KMS-11 (cell line): ENCODE results near the gene CCDC38.

Experiments used
- H2AFZ ChIP-seq: fragments of 200-600 bp; sonication (generic); 2 replicates; pipeline ENCODE4 v1.6.1; 2016; ENCODE audit warnings: antibody characterized with exemption, mixed run types, low read depth
- H3K27ac ChIP-seq: fragments of 200-600 bp; sonication (generic); 2 replicates; pipeline ENCODE4 v1.6.1; 2016; ENCODE audit warnings: mild to moderate bottlenecking, mixed run types
- H3K27me3 ChIP-seq: fragments of 200-600 bp; sonication (generic); 2 replicates; pipeline ENCODE4 v1.6.1; 2017; ENCODE audit warnings: mild to moderate bottlenecking, low read depth, mixed run types, moderate library complexity; ENCODE audit not compliant: insufficient read depth
- H3K36me3 ChIP-seq: fragments of 200-600 bp; sonication (generic); 2 replicates; pipeline ENCODE4 v1.6.1; 2017; ENCODE audit warnings: mild to moderate bottlenecking, mixed run types; ENCODE audit not compliant: insufficient read depth
- H3K4me1 ChIP-seq: fragments of 200-600 bp; sonication (generic); 2 replicates; pipeline ENCODE4 v1.6.1; 2016; ENCODE audit warnings: mild to moderate bottlenecking, low read depth, mixed run types; ENCODE audit not compliant: poor library complexity, severe bottlenecking
- H3K4me2 ChIP-seq: fragments of 200-600 bp; sonication (generic); 2 replicates; pipeline ENCODE4 v1.7.0; 2016; ENCODE audit warnings: mild to moderate bottlenecking, mixed run types
- H3K4me3 ChIP-seq: fragments of 200-600 bp; sonication (generic); IDR thresholded peaks from 2 replicates; pipeline ENCODE4 v1.6.1; 2017; ENCODE audit warnings: low read depth, low read length, mixed read lengths; ENCODE audit not compliant: insufficient read depth
- H3K79me2 ChIP-seq: fragments of 200-600 bp; sonication (generic); 2 replicates; pipeline ENCODE4 v1.6.1; 2016; ENCODE audit warnings: low read depth, mixed run types; ENCODE audit not compliant: insufficient read depth
- H3K9ac ChIP-seq: fragments of 200-600 bp; sonication (generic); 2 replicates; pipeline ENCODE4 v1.6.1; 2016; ENCODE audit warnings: mild to moderate bottlenecking, mixed run types
- H4K20me1 ChIP-seq: fragments of 200-600 bp; sonication (generic); 2 replicates; pipeline ENCODE4 v1.6.1; 2016; ENCODE audit warnings: mild to moderate bottlenecking, mixed run types; ENCODE audit not compliant: insufficient read depth
- CTCF ChIP-seq: fragments of 200-600 bp; sonication (generic); conservative IDR thresholded peaks from 2 replicates; pipeline ENCODE4 v1.6.1; 2017; ENCODE audit warnings: low read depth, mild to moderate bottlenecking, antibody characterized with exemption, low read length, moderate library complexity, mixed read lengths

Gene CCDC38

GRCh38 chr12:95882873-95883272 lies 59.5 kb downstream of the CCDC38 start:
- Histone ChIP-seq H2AFZ (no peak overlapping the region), H3K4me1 (peaks cover 11% of the 10 kb centered on the region), H3K36me3 (no peaks in the 10 kb centered on the region), H3K4me2 (no peak overlapping the region), H3K27me3 (no peaks in the 10 kb centered on the region), H4K20me1 (no peaks in the 10 kb centered on the region), H3K4me3 (no peak overlapping the region), H3K79me2 (no peaks in the 10 kb centered on the region), H3K9ac (no peak overlapping the region), H3K27ac (no peak overlapping the region)
- TF ChIP-seq CTCF = no peak

GRCh38 chr12:95882080-95882479 lies 60.3 kb downstream of the CCDC38 start:
- no peaks in the 10 kb centered on the region for H4K20me1 ChIP-seq
- no peak for TF ChIP-seq CTCF
- H3K4me1 ChIP-seq = peaks cover 19% of the 10 kb centered on the region
- no peaks in the 10 kb centered on the region for H3K27me3 ChIP-seq
- no peak overlapping the region for H3K4me2 ChIP-seq
- no peak overlapping the region for H3K9ac ChIP-seq
- H3K4me3 ChIP-seq = no peak overlapping the region
- no peaks in the 10 kb centered on the region for H3K79me2 ChIP-seq
- H3K27ac ChIP-seq = no peak overlapping the region
- no peak overlapping the region for H2AFZ ChIP-seq
- H3K36me3 ChIP-seq = no peaks in the 10 kb centered on the region

- H2AFZ ChIP-seq = no peak overlapping the region
- no peak overlapping the region for H3K27ac ChIP-seq
- H3K4me2 ChIP-seq = no peak overlapping the region
- no peak overlapping the region for H3K9ac ChIP-seq
- no peak overlapping the region for H3K4me3 ChIP-seq
- H3K79me2 ChIP-seq = no peaks in the 10 kb centered on the region
- TF ChIP-seq CTCF = no peak
- H4K20me1 ChIP-seq = no peaks in the 10 kb centered on the region
- no peaks in the 10 kb centered on the region for H3K27me3 ChIP-seq
- peaks cover 23% of the 10 kb centered on the region for H3K4me1 ChIP-seq
- no peaks in the 10 kb centered on the region for H3K36me3 ChIP-seq
These were observed 61.0 kb downstream of the CCDC38 start for GRCh38 chr12:95881331-95881955.

- Histone ChIP-seq H3K27me3 (no peaks in the 10 kb centered on the region), H3K9ac (no peak overlapping the region), H3K4me3 (no peak overlapping the region), H2AFZ (no peak overlapping the region), H3K79me2 (no peaks in the 10 kb centered on the region), H4K20me1 (no peaks in the 10 kb centered on the region), H3K27ac (no peak overlapping the region), H3K36me3 (no peaks in the 10 kb centered on the region), H3K4me1 (peaks cover 23% of the 10 kb centered on the region), H3K4me2 (no peak overlapping the region)
- no peak for TF ChIP-seq CTCF
These were observed 61.5 kb downstream of the CCDC38 start for GRCh38 chr12:95880895-95881294.
